DMS153 treated with DMSO at 0.1 percent for 48 hours (cell line): Measurements from ENCODE around the gene AMDHD2.

ENCODE experiments used
- DNase-seq: peaks from one replicate; lab custom pipeline; 2025; ENCODE audit not compliant: unreplicated experiment; lab: John Stamatoyannopoulos, UW

The AMDHD2 gene

GRCh38 chr16:2515180-2515851 lies 4.9 kb upstream of the AMDHD2 start:
- no peak for DNase-seq

- no peak for DNase-seq
These were observed 3.6 kb upstream of the AMDHD2 start for GRCh38 chr16:2516391-2517240.

GRCh38 chr16:2517954-2518605 lies 2.1 kb upstream of the AMDHD2 start:
- no peak for DNase-seq

- DNase-seq = no peak
These were observed 1.1 kb upstream of the AMDHD2 start for GRCh38 chr16:2518823-2519710.

- no peak for DNase-seq
These were observed 475 bp upstream of the AMDHD2 start for GRCh38 chr16:2519711-2520080.

GRCh38 chr16:2520784-2521531 lies 787 bp downstream of the AMDHD2 start:
- DNase-seq = no peak

- DNase-seq = no peak
These were observed 3.6 kb downstream of the AMDHD2 start for GRCh38 chr16:2523801-2524231.

GRCh38 chr16:2524339-2524938 lies 4.3 kb downstream of the AMDHD2 start:
- DNase-seq = no peak

- no peak for DNase-seq
These were observed 6.0 kb downstream of the AMDHD2 start for GRCh38 chr16:2526135-2526534.

GRCh38 chr16:2527071-2527783 lies 7.1 kb downstream of the AMDHD2 start:
- no peak for DNase-seq

GRCh38 chr16:2527784-2528100 lies 7.6 kb downstream of the AMDHD2 start:
- no peak for DNase-seq

GRCh38 chr16:2528161-2529060 lies 8.2 kb downstream of the AMDHD2 start:
- DNase-seq = no peak

- no peak for DNase-seq
These were observed 9.1 kb downstream of the AMDHD2 start for GRCh38 chr16:2529061-2529931.

GRCh38 chr16:2529961-2530628 lies 9.9 kb downstream of the AMDHD2 start:
- no peak for DNase-seq

GRCh38 chr16:2530629-2531318 lies 10.6 kb downstream of the AMDHD2 start:
- no peak for DNase-seq

GRCh38 chr16:2531371-2531695 lies 11.2 kb downstream of the AMDHD2 start, which contains the start of gene CEMP1:
Gene CEMP1, minus strand, starts transcription at chr16:2531408. Its CDS starts 335 bp downstream, at chr16:2531073.
- DNase-seq = no peak
